GM19324 (cell line): ENCODE results near the gene KRT16.
"Not testable (repeated sequence)": the region's sequence is repeated elsewhere in the genome, so short reads cannot be mapped to it uniquely, and the experiment has no call there.

ENCODE experiments used
- ATAC-seq: cut with Tn5 transposase; IDR thresholded peaks from one replicate; pipeline ENCODE4 v1.9.1; 2021; ENCODE audit warnings: mild to moderate bottlenecking, moderate library complexity; ENCODE audit not compliant: unreplicated experiment, low FRiP score

The KRT16 gene

GRCh38 chr17:41648411-41649195 is 36.0 kb upstream of the KRT16 start:
- no peak for ATAC-seq

DNA sequence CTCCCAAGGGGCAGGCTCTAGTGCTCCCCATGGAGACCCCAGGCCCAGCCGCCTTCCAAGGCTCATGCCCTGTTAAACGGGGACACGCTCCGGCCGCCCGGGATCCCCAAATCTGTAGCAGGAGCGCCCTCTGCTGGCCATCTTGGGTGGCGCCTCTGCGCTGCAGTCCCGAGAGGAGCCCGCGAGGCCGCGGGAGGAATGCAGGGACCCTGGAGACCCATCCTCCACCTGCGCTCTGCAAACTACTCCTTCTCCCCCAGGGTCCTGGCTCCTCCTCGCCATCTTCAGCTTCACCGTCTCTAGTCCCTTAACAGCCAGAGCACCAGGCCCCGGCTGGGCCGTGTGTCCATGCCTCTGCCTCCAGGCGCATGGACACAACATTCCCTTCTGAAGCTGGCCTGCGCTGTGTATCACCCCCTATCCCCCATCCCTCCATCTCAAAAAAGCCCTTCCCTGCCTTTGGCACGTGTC is 35.4 kb upstream of the KRT16 start:
- ATAC-seq: peak; percentile 53

- no peak for ATAC-seq
Measured at GRCh38 chr17:41647038-41647813, 34.7 kb upstream of the KRT16 start.

DNA sequence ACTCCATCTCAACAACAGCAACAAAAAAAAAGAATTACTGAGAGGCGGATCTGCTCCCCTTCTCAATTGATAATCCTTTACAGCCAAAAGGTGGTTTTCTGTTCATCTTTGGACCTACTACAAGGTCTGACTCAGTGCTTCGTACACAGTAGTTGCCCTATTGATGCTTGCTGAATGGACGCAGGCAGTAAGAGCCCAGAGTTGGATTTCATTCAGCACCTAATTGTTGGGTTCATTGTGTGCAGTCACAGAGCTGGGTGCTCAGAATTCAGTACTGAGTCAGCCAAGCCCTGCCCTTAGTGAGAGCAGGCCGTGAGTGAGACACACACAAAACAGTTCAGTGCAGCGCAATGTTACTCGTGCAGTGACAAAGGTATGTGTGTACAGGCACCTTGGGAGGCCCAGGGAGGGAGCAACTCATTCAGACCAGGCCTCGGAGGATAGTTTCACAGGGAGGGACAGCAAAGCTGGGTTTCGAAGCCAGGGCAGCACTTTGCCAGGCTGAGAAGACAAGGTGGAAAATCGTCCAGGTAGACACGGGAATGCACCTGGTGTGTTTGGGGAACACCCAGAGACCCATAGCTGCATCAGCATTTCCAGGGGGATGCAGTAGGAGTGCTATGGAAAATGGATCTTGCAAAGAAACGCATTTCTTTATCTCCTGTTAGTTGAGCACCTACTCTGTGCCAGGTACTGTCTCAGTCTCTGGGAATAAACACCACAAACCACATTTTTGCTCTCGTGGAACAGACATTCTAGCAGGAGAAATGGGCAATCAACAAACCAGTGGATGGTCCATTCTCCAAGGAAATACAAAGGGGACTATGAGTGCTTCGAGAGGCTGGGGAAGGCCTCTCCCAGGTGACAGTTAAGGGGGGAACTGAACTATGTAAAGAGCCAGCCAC is 29.9 kb upstream of the KRT16 start:
- ATAC-seq: no peak

DNA sequence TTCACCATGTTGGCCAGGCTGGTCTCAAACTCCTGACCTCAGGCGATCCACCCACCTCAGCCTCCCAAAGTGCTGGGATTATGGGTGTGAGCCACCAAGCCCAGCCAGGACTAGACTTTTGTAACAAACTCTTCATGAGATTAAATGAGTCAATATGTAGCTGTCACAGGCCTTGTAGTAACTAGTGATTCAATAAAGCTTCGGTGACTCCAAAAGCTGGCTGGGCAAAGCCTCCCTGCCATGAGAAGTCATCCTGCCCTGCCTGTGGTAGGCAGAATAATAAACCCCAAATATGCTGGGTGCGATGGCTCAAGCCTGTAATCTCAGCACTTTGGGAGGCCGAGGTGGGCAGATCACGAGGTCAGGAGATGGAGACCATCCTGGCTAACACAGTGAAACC is 28.0 kb upstream of the KRT16 start:
- ATAC-seq: not testable (repeated sequence)

DNA sequence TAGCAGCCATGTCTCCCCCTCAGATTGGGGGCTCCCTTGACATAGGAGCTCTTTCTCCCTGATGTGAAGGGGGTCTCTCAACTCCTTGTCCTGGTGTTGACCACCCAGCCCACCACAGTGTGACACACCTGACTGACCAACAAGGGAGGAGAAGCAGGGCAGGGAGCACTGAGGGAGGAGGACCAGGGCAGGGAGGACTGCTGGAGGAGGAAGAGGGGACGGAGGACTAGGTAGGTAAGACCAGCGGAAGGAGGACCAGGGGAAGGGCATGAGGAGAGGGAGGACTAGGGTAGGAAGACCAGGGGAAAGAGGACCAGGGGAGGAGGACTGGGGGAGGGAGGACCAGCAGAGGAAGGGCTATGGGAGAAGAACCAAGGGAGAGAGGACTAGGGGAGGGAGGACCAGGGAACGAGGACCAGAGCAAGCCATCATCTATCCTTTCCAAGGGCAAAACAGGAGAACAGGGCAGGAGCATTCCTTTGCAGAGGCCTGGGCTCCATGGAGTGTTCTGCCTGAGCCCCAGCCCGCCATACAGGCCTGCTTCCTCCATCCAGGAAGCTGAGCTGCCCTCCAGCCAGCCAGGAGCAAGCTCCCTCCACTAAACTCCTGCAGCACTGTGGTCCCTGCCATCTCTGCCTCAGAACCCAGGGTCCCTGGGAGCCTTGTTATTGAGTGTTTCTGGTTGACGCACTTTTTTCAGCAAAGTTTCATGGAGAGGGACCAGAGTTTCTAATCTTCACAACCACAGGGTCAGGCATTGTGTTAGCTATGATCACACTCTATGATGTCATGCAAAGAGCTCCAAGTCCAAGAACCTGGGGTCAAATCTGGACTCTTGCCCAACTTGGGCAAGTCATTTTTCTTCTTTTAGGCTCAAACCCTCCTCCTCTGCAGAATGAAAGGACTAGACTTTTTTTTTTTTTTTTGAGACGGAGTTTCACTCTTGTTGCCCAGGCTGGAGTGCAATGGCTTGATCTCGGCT is 27.2 kb upstream of the KRT16 start:
- no peak for ATAC-seq

DNA sequence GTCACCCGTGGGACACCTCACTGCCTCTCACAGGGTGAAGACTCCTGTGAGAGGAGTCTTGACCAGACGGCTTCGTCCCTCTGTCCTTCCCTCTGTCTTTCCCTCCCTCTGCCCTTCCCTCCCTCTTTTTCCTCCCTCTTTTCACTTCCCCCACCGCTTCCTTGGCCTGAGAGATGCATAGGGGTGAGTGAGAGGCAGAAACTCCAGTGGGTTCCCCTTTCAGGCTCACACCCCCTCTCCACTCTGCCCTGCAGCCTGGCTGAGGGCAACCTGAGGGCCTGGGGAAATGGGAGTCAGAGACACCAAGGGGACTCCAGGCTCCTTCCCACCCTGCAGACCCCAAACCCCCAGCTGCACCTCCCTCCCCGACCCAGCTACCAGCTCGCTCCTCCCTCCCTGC is 26.4 kb upstream of the KRT16 start:
- ATAC-seq: no peak

DNA sequence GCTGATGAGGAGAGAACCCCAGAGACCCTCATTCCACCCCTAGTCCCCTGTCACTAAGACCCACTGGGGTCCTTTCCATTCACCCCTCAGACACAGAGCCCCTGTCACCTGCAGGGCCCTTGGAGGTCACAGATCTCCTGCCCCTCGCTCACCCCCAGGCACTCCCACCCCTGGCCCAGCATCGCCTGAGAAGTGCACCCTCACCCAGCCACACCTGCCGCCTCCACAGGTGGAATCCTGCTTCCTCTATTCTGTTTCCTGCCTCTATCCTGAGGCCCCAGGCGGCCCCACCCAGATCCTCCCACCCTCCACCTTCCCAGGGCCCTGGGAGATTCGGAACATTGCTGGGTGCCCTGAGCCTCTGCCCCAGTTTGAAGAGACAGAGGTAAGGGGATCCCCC is 25.6 kb upstream of the KRT16 start:
- no peak for ATAC-seq

GRCh38 chr17:41636652-41637051 is 24.1 kb upstream of the KRT16 start:
- no peak for ATAC-seq

DNA sequence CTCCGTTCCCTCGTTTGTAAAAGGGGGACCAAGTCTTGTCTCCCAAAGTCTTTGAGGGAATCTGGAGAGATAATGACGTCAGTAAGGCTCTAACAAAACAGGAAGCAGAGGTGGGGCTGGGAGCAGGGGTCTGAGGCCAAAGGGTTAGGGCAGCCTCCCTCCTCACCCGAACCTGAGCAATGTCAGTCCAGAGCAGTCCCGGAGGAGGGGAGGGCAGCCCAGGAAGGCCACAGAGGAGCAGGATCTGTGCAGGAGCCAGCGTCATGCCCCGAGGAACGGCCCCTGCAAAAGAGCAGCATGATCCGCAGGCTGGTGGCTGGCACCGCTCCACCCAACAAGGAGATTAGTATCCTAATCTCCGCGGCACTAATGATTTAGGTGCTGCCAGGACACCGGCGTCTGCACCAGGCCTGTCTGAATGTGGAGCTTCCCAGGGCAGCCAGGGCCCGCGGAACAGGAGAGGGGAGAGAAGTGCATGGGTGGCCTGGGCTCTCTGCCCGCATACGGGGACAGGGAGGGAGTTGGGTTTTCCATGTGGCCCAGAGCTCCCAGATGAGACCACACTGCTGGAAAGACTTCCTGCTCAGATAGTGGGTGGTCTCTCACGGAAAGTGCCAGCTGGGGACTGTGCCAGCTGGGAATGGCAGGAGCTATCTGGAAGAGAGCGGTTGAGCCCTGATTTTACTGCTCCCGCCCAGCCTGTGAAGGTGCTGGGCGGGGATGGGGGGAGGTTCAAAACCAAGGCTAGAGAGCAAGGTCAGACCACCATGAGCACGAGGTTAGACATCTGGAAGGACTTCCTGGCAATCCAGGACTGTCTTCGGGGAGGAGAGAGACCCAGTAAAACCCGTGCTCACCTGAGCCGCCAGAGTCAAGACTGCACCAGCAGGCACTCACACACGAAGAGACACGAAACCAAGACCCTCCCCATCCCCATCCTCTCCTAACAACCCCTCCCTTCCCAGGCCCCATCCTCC is 22.8 kb upstream of the KRT16 start:
- no peak for ATAC-seq

GRCh38 chr17:41634639-41635038 is 22.1 kb upstream of the KRT16 start:
- ATAC-seq: no peak

DNA sequence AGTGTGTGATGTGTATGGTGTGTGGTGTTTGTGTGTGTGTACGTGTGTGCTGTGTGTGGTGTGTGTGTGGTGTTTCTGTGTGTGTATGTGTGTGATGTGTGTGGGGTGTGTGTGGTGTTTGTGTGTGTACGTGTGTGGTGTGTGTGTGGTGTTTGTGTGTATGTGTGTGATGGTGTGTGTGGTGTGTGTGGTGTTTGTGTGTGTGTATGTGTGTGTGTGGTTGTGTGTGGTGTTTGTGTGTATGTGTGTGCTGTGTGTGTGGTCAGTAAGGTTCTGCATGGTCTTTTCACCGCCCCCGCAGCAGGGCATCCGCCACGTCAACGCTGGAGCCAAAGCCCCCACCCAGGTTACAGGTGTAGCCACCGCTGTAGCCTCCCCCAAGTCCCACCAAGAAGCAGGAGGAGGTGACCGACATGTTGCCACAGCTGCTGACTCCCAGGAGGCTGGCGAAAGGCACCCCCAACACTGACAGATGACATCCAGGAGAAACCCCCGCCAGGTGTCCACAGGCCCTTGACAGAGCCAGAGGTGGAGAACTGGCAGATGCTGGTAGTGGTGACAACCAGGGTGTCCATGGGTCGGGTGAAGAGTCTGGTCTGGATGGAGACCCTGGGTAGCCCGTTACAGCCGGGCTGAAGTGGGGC is 21.1 kb upstream of the KRT16 start:
- no peak for ATAC-seq

- ATAC-seq: no peak
Measured at GRCh38 chr17:41632482-41633105, 20.0 kb upstream of the KRT16 start.

DNA sequence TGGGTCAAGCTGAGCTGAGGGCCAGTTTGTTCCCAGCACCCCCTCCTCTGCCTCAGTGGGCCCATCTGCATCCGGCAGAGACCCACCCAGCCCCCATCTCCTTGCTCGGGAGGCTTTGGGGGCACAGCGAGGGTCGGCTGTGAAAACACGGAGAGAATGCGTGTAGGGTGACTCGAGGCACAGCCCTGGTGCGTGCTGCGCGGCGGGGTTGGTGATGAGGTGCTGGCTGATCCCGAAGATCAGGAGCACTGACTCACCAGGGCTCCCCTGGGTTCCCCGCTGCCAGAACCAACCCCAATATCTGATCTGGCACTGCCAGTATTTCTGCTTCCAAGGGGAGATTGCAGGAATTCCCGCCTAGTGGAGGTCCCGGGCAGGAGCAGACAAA is 19.3 kb upstream of the KRT16 start:
- no peak for ATAC-seq

- no peak for ATAC-seq
Measured at GRCh38 chr17:41631025-41631897, 18.7 kb upstream of the KRT16 start.

DNA sequence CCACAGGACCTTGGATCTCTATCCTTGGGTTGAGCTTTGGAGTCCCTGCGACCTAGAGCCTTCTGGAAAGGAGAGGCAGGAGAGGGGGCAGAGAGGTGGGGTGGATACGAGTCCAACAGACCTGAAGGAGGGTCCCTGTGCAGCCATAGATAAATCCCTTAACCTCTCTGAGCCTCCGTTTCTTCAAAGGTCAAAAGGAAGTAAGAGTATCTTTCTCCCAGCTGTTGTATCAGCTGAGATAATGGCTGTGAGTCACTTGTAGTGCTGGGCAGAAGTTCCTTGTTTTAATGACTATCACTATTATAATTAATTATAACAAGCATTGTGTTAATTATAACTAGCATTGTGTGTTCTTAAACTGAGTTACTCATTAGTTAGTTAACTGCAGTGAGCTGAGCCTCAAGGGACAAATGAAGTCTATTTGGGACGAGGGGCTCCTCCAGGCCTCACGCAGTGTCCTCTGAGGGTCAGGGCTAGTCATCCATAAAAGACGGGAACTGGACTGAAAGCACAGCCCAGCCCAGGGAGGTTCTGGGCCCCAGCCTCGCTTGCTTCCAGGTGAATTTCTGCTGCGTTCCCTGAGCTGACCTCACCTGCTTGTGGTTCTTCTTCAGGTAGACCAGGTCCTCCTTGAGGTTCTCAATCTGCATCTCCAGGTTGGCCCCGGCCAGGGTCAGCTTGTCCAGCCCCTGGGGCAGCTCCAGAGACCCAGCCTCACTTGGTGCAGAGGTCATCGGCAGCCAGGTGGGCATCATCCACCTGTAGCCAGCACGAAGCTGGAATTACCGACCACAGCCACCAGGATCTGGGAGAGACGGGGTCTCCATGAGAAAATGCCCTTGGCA is 17.5 kb upstream of the KRT16 start:
- no peak for ATAC-seq
